HG02763 (cell line): ENCODE data around the gene MT3.

Experiments
- ATAC-seq: cut with Tn5 transposase; IDR thresholded peaks from one replicate; pipeline ENCODE4 v1.9.1; 2021; ENCODE audit warnings: mild to moderate bottlenecking, moderate library complexity; ENCODE audit not compliant: unreplicated experiment

The MT3 gene

DNA sequence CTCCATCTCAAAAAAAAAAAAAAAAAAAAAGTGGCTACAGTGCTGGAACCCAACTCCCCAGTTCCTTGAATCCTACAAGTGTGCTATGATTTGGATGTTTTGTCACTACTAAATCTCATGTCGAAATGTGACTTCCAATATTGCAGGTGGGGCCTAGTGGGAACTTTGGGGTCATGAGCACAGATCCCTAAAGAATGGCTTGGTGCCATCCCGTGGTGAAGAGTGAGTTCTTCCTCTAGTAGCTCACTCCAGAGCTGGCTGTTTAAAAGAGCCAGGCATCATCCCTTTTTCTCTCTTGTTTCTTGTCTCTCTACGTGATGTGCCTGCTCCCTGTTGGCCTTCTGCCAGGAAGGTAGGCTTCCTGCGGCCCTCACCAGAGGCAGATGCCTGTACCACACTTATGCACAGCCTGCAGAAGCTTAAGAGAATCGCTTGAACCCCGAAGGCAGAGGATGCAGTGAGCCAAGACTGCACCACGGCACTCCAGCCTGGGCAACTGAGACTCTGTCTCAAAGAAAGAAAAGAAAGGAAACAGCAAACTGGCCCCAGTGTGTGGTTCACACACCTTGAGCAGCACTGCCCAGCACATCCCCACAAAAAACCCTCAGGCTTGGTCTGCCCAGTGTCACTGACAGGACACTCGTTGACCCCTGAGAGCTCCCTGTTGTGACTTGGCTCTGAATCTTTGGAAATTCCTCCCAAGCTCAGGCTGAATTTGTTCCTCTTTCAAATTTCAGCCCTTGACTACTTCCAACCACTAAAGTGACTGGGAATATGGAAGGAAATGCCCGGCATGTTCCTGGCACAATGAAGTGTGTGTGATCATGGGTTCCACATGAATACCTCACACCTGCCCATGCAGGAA lies 39.4 kb downstream of the MT3 start:
- ATAC-seq = no peak

DNA sequence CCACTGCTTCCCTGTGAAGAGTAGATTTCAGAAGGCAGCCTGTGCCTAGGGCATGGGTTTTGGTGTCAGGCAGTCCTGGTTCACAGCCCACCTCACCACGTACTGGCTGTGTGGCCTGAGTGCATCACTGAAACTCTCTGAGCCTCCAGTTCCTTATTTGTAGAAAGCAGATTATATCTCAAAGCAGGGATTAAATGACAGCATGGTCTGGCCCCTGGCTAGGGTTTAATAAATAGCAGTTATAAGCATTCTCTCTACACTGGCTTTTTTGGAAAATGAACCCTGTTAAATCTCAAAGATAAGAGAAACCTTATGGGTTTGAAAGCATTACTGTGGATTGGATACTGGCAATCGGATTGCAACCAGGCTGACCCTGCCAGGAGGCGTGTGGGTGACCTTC lies 40.2 kb downstream of the MT3 start:
- ATAC-seq = no peak

DNA sequence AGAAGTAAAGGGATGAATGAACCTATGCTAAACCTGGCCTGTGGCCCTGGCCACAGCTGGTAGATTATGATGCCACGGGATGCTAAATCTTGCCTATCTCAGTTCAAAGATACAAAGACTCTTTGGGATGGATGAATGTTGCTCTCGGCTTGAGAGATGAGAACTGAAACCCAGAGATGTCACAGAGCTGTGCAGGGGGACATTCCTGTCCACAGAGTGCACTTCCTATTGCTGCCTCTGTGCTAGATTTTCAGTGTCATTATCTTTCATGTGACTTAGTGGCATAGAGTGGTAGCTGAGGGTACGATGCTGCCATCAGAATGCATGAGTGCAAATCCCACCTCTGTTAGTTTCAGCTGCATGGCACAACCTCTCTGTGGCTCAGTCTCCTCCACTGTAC lies 40.8 kb downstream of the MT3 start:
- peak; percentile 72 for ATAC-seq

DNA sequence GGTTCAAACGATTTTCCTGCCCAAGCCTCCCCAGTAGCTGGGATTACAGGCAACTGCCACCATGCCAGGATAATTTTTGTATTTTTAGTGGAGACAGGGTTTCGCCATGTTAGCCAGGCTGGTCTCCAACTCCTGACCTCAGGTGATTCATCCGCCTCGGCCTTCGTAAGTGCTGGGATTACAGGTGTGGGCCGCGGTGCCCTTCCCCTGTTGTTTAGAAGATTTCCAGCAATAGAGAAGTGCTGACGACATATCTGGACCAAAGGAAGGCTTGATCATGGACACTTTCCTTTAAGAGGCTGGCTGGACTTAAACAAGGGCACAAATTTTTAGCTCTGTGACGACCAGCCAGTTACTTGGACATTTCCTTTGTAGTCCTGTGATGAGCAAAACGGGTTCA lies 41.9 kb downstream of the MT3 start:
- ATAC-seq = no peak

DNA sequence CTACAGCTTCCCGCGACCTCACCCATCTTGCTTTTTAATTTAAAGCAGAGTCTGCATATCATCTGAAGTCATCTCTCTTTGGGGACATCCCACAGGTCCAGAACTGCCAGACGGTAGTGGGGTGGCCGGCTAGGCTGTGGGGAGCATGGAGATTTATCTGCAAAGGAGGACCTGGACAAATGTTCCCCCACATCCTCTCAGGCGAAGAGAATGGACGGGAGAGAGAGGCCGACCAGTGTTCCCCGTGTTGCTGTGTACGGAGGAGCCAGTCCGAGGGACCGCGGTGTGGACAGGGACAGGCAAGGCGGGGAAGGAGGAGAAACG lies 42.5 kb downstream of the MT3 start:
- no peak for ATAC-seq

DNA sequence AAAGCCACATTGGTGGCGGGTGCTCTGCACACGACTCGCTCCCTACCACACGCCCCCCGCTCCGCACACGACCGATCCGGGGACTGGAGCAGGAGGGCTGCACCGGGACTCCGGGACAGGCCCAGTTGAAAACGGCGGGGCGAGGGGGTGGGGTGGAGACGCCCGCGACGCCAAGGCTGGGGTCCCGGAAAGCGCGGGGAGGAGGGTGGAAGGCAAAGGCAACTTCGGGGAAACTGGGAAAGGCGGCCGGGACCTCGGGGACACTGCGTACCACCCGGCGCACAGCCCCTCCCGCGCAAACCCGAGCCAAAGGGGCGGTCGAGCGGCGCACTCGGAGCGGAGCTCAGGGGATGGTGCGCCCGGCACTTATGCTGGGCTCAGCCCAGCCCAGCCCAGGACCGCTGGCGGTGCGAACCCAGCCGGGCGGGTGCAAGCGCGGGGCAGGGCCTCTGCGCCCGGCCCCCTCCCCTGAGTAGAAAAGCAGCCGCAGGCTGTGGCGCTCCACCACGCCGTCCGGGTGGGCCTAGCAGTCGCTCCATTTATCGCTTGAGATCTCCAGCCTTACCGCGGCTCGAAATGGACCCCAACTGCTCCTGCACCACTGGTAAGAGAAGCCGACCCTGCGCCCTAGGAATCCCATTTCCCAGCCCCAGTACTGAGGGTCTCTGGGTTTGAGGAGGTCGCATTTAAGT lies 43.0 kb downstream of the MT3 start, which contains the start of gene MT1M:
Gene MT1M (plus strand): TSS at position 504 of the 692 bp plus-strand sequence. CDS start 73 bp downstream, at position 577.
- no peak for ATAC-seq

DNA sequence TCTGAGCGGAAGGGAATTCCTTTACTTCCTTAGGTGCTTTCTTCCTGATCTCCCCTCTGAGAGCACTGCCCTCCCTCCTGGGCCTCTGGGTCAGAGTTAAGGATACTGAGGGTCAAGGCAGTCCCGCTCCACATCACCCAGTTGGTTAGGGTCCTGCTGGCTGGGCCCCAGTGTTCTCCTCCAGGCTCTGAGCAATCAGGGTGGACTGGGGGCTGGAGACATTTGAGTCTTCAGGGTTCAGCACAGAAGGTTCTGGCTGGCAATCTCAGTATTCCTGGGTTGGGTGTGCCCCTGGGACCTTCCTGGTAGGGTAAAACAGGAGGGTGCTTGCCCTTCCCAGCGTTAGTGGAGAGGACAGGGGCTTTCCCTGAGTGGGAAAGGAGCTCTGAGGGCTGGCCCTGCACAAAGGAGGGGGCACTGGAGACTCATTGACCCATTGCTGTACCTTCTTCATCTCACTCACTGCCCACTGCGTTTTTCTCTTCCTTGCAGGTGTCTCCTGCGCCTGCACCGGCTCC lies 43.6 kb downstream of the MT3 start:
- ATAC-seq = no peak

DNA sequence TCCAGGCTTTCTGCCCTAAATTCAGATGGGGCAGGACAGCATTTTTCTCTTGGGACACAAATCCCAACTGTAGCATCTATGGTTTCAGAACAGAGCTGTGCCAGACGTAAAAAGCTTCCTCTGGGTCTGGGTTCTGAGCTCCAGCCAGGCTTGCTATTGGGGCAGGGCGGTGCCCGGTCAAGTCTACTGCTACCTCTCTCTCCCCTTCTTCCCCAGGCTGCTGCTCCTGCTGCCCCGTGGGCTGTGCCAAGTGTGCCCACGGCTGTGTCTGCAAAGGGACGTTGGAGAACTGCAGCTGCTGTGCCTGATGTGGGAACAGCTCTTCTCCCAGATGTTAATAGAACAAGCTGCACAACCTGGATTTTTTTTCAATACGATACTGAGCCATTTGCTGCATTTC lies 44.2 kb downstream of the MT3 start:
- ATAC-seq = no peak

DNA sequence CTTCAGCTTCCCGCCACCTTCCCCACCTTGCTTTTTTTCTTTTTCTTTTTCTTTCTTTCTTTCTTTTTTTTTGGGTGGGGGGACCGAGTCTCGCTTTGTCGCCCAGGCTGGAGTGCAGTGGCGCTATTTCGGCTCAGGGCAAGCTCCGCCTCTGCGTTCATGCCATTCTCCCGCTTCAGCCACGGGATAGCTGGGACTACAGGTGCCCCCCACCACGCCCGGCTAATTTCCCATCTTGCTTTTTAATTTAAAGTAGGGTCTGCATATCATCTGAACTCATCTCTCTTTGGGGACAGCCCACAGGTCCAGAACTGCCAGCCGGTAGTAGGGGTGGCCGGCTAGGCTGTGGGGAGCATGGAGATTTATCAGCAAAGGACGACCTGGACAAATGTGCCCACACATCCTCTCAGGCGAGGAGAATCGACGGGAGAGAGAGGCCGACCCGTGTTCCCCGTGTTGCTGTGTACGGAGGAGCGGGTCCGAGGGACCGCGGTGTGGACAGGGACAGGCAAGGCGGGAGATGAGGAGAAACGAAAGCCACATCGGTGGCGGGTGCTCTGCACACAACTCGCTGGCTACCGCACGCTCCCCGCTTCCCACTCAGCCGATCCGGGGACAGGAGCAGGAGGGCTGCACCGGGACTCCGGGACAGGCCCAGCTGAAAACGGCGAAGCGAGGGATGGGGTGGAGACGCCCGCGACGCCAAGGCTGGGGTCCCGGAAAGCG lies 45.5 kb downstream of the MT3 start:
- ATAC-seq = no peak

DNA sequence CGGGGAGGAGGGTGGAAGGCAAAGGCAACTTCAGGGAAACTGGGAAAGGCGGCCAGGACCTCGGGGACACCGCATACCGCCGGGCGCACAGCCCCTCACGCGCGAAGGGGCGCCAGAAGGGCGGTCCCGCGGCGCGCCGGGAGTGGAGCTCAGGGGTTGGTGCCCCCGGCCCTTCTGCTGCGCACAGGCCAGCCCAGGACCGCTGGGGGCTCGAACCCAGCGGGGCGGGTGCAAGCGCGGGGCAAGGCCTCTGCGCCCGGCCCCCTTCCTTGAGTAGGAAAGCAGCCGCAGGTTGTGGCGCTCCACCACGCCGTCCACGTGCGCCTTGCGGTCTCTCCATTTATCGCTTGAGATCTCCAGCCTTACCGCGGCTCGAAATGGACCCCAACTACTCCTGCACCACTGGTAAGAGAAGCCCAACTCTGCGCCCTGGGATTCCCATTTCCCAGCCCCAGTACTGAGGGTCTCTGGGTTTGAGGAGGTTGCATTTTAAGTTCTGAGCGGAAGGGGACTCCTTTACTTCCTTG lies 46.2 kb downstream of the MT3 start:
- no peak for ATAC-seq

DNA sequence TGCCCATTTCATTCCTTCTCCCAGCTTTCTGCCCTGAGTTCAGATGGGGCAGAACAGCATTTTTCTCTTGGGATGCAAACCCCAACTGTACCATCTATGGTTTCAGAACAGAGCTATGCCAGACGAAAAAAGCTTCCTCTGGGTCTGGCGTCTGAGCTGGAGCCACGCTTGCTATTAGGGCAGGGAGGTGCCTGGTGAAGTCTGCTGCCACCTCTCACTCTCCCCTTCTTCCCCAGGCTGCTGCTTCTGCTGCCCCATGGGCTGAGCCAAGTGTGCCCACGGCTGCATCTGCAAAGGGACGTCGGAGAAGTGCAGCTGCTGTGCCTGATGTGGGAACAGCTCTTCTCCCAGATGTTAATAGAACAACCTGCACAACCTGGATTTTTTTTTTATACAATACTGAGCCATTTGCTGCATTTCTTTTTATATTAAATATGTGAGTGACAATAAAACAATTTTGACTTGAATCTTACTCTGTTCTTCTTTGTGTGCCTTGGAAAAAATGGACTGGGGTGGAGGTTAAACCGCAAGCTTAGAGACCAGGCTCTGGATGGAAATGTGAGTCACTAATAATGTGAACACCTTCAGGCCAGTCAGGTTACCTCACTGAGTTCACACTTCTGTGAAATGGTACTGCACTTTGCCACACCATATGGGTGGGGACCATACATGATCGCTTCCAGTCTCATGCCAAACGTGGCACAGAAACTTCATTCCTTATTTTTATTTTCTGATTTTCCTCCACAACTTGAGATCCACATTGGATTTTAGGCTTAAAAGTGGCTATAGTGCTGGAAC lies 47.5 kb downstream of the MT3 start:
- ATAC-seq = no peak

DNA sequence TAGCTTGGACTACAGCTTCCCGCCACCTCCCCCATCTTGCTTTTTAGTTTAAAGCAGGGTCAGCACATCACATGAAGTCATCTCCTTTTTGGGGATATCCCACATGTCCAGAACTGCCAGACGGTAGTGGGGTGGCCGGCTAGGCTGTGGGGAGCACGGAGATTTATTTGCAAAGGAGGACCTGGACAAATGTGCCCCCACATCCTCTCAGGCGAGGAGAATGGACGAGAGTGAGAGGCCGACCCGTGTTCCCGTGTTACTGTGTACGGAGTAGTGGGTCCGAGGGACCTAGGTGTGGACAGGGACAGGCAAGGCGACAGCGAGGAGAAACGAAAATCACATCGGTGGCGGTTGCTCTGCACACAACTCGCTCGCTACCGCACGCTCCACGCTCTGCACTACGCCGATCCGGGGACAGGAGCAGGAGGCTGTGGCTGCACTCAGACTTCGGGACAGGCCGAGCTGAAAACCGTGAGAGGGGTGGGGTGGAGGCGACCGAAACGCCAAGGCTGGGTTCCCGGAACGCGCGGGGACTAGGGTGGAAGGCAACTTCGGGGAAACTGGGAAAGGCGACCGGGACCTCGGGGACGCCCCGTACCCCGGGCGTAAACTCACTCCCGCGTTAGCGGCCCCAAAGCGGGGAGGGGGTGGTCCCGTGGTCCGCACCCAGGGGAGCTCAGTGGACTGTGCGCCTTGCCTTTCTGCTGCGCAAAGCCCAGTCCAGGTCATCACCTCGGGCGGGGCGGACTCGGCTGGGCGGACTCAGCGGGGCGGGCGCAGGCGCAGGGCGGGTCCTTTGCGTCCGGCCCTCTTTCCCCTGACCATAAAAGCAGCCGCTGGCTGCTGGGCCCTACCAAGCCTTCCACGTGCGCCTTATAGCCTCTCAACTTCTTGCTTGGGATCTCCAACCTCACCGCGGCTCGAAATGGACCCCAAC lies 48.8 kb downstream of the MT3 start, which contains the start of gene MT1A:
Gene MT1A (plus strand): TSS at position 853 of the 937 bp plus-strand sequence. CDS start 73 bp downstream, at position 926.
- ATAC-seq = no peak

DNA sequence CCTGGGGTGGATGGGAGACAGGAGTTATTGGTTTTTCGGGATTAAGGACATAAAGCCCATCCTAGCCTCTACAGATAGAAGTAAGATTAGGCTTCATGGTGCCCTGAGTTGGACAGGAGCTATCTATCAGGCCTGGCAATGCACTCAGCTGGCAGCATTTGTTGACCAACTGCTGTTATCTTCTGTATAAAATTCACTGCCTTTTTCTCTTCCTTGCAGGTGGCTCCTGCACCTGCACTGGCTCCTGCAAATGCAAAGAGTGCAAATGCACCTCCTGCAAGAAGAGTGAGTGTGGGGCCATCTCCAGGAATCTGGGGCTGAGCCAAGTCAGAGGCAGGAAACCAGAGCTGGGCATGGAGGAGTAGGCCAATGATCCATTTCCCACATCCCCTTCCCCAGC lies 49.7 kb downstream of the MT3 start:
- ATAC-seq = no peak

DNA sequence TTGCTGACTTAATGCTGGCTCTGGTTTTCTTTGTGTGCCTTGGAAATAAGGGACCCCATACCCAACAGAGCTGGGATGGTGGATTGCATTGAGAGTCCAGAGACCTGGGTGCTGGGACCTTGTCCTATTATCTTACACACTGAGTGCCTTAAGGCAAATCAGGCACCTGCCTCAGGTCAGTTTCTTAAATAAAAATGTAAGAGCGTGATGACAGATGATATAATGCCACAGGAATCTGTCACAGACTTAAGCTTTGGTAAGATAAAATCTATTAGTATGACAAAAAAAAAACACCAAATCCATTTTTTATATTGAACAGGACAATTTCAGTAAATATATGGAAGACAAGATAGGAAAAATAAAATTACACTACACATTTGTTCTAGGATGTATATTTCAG lies 50.7 kb downstream of the MT3 start:
- no peak for ATAC-seq
